ENCODE measurements around the gene HSFX1.

- no peak for TF ChIP-seq CTCF (IDR thresholded peaks at IDR 0.05)
- TF ChIP-seq POLR2A (IDR thresholded peaks at IDR 0.05): no peak
- TF ChIP-seq POLR2AphosphoS5 (IDR thresholded peaks at IDR 0.05): no peak
Measured at GRCh38 chrX:149758068-149758714, 15.7 kb upstream of the HSFX1 start.
